Panc1 (cell line): ENCODE measurements around the gene DENND6A. TPM values are rescaled to one million over a fixed set of nuclear protein-coding genes. Genes with fewer than 3 reads are reported as not detected.

Experiments
- ATAC-seq: fragments of 200-7000 bp; cut with Tn5 transposase; 2 replicates; pipeline ENCODE4 v1.9.1; 2020; ENCODE audit warnings: mild to moderate bottlenecking, moderate library complexity
- BruUV-seq: library from RNA; stranded (reverse); fragments of 400-500 nt; replicated peaks from 2 replicates; lab custom pipeline; 2021; lab: Mats Ljungman, UMichigan
- CTCF ChIA-PET: fragments of 300-600 bp; sonication (Branson Sonifier 250); formaldehyde crosslinking; loops from one replicate; lab custom pipeline; 2022; ENCODE audit warnings: antibody characterized with exemption; lab: Charles Lee
- POLR2A ChIA-PET: fragments of 300-600 bp; sonication (Branson Sonifier 250); formaldehyde crosslinking; loops from one replicate; lab custom pipeline; 2022; ENCODE audit warnings: antibody characterized with exemption; lab: Charles Lee
- DNase-seq: peaks from one replicate; pipeline ENCODE4 v3.0.0-alpha.2; 2010; ENCODE audit warnings: low read depth, low spot score
- H3K27ac ChIP-seq: 2 replicates; pipeline ENCODE4 v1.5.1; 2011; ENCODE audit warnings: mild to moderate bottlenecking, low read length, inconsistent platforms
- H3K27me3 ChIP-seq: fragments of 200-500 bp; sonication (Bioruptor generic); 2 replicates; pipeline ENCODE4 v1.6.0; 2014; ENCODE audit warnings: low read length, inconsistent platforms; ENCODE audit not compliant: control insufficient read depth, insufficient read depth
- H3K36me3 ChIP-seq: fragments of 200-500 bp; sonication (Bioruptor generic); 2 replicates; pipeline ENCODE4 v1.5.1; 2014; ENCODE audit warnings: inconsistent platforms, mild to moderate bottlenecking, low read length, moderate library complexity; ENCODE audit not compliant: control insufficient read depth, insufficient read depth
- H3K4me1 ChIP-seq: 2 replicates; pipeline ENCODE4 v1.5.1; 2011; ENCODE audit warnings: inconsistent platforms, mild to moderate bottlenecking, low read length, moderate library complexity; ENCODE audit not compliant: control insufficient read depth, insufficient read depth
- H3K4me3 ChIP-seq, 2 experiments: 2 replicates each; pipeline ENCODE4 v1.5.1; 2011 to 2012; ENCODE audit warnings: low read depth in 2 of 2, low read length in 2 of 2, mild to moderate bottlenecking in 2 of 2, inconsistent platforms in 1 of 2, moderate library complexity in 1 of 2
- H3K9me3 ChIP-seq: fragments of 200-500 bp; sonication (Bioruptor generic); 2 replicates; pipeline ENCODE4 v1.5.1; 2014; ENCODE audit warnings: low read depth, mild to moderate bottlenecking, inconsistent platforms, low read length, moderate library complexity; ENCODE audit not compliant: control insufficient read depth, insufficient read depth
- CTCF ChIP-seq: fragments of 450-650 bp; IDR thresholded peaks from 2 replicates; pipeline ENCODE4 v1.5.1; 2017; ENCODE audit warnings: mild to moderate bottlenecking
- POLR2AphosphoS5 ChIP-seq: IDR thresholded peaks from 2 replicates; pipeline ENCODE4 v1.6.1; 2012; ENCODE audit warnings: mild to moderate bottlenecking, low read depth, low read length, moderate library complexity
- REST ChIP-seq, 2 experiments: IDR thresholded peaks; 2 replicates each; pipeline ENCODE4 v1.6.1; 2011 to 2012; ENCODE audit warnings: low read depth in 2 of 2, control low read depth in 1 of 2, low read length in 1 of 2, mild to moderate bottlenecking in 1 of 2, moderate library complexity in 1 of 2; ENCODE audit not compliant: insufficient read depth in 1 of 2
- SIN3A ChIP-seq: IDR thresholded peaks from 2 replicates; pipeline ENCODE4 v1.6.1; 2012; ENCODE audit warnings: low read depth, mild to moderate bottlenecking, low read length, moderate library complexity, borderline replicate concordance; ENCODE audit not compliant: insufficient read depth
- TCF7L2 ChIP-seq: IDR thresholded peaks from 2 replicates; pipeline ENCODE4 v1.6.1; 2011; ENCODE audit warnings: mild to moderate bottlenecking, low read depth, low read length, inconsistent platforms
- in situ Hi-C: cut with HindIII; loops from 2 replicates; pipeline ENCODE4 v1.10.0; 2016; ENCODE audit warnings: low sequenced_read_pairs, low pct_unique_long_range_greater_than_20kb
- intact Hi-C: fragments of 100-400 bp; cut with micrococcal nuclease; formaldehyde crosslinking; loops from one replicate; pipeline ENCODE4 v1.10.0; 2022; ENCODE audit not compliant: unreplicated experiment
- total RNA-seq: library from RNA; stranded (reverse); gene quantifications from one replicate; pipeline ENCODE4 v1.2.1, GENCODE V29; 2021; ENCODE audit not compliant: unreplicated experiment

The DENND6A gene
- total RNA-seq, 1 experiment from 2014 or later: 18.1 TPM

GRCh38 chr3:57726397-57726796 is 33.5 kb upstream of the DENND6A start:
- ChIA-PET POLR2A (no interaction called here), CTCF (no interaction called here)
- H3K27ac ChIP-seq: no peak overlapping the region
- no TSS peak for BruUV-seq
- no peaks in the 10 kb centered on the region for H3K9me3 ChIP-seq
- TF ChIP-seq REST (IDR thresholded peaks at IDR 0.05; ENCODE audit: insufficient read depth in 1 of 2, low read depth in 2 of 2, low read length in 1 of 2): no peak
- intact Hi-C loops (no loop called here), in situ Hi-C loops (no loop called here)
- H3K27me3 ChIP-seq: no peaks in the 10 kb centered on the region
- no peaks in the 10 kb centered on the region; the same call in 1 of the 2 replicates for H3K36me3 ChIP-seq
- ATAC-seq (no peak), DNase-seq (no peak)
- no peak overlapping the region for H3K4me3 ChIP-seq
- H3K4me1 ChIP-seq: no peaks in the 10 kb centered on the region

- TF ChIP-seq SIN3A (no peak), REST (IDR thresholded peaks at IDR 0.05; ENCODE audit: insufficient read depth in 1 of 2, low read depth in 2 of 2, low read length in 1 of 2) (no peak), POLR2AphosphoS5 (no peak), TCF7L2 (no peak), CTCF (no peak)
- no TSS peak for BruUV-seq
- POLR2A ChIA-PET: no interaction called here
These were observed 25.2 kb upstream of the DENND6A start for GRCh38 chr3:57718118-57718517.

More at GRCh38 chr3:57718118-57718517, 25.2 kb upstream of the DENND6A start:
- Histone ChIP-seq H3K36me3 (no peaks in the 10 kb centered on the region; the same call in 1 of the 2 replicates), H3K27ac (no peak overlapping the region), H3K4me3 (no peak overlapping the region), H3K27me3 (no peaks in the 10 kb centered on the region), H3K4me1 (no peaks in the 10 kb centered on the region), H3K9me3 (no peaks in the 10 kb centered on the region)
- CTCF ChIA-PET: no interaction called here
- in situ Hi-C loops (no loop called here), intact Hi-C loops (no loop called here)
- ATAC-seq: no peak
- no peak for DNase-seq
